ENCODE data around the gene CEP164.
"Not testable (repeated sequence)": the region's sequence is repeated elsewhere in the genome, so short reads cannot be mapped to it uniquely, and the experiment has no call there.

The CEP164 gene

GRCh38 chr11:117369534-117369933 is 41.9 kb downstream of the CEP164 start:
- no peak for DNase-seq

DNA sequence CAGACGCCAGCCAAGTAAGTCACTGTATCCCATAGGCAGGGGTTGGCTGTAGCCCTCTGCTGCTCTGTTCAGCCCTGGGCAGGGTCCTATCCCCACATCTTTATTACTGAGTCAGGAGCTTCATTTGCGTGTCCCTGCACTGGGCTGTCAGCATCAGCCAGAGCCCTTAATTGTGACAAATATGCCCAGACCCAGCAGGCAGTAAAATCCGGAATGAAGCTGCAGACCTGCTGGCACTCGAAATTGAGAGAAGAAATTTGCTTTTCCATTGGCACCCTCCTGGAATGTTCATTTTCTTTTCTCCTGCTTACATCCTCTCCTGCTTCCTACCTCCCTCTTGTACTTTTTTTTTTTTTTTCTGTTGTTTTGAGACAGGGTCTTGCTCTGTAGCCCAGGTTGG is 43.8 kb downstream of the CEP164 start:
- DNase-seq = no peak

- DNase-seq = no peak
Observed at GRCh38 chr11:117374316-117375055, 46.8 kb downstream of the CEP164 start.

DNA sequence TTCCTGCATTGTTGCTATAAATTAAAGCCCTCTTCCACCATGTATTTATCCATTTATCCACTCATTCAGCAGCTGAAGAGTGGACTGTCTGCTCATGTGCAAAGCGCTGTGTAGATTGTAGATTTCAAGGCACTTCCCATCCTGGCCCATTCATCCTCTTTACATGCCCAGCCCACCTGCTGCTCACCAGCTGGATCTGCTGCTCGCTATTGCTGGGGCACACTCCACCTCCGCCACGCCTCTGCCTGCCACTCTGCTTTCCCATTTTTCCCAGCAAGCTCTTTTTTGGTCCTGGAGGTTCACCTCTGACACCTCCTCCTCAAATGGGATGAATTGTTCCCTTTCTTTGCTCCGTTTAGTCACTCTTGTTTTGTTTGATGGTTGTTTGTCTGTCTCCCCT is 48.3 kb downstream of the CEP164 start:
- DNase-seq = no peak

GRCh38 chr11:117376517-117376916 is 48.9 kb downstream of the CEP164 start:
- no peak for DNase-seq

DNA sequence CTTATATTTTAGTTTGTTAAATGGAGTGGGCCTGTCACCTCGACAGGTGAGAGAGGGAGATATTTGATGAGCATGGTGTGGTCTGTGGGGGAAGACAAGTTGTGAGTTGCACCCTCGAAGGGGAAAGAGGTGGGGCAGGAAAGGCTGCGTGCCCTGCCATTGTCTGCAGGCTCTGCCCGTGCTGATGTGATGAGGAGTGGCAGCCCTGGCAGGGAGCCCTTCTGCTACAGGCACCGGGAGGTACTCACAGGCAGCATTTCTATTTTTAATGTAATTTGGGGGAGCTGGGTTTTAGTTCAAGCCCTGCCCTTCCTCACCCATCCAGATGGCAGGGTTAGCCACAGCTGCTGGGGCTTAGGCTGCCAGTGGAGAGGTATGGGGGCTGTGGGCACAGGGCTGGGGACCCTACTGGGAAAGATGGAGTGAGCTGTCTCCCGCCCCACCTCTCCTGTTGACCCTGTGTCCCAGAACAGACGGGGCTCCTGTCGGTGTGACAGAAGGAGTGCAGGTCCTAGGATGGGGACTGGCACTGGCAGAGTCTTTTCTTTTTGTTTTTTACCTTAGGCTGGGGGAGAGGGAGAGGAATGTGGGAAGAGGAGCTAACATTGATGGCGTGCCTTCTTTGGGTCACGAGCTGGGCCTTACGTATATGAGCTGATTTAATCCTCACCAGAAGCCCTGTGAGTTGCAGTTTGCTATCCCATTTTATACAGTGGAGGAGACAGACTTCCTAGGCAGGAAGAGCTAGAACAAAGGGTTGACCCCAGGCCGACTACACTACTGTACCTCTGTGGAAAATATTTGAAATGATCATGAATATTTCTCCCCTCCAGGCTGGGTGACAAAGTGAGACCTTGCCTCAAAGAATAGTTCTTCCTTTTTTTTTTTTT is 51.6 kb downstream of the CEP164 start:
- no peak for DNase-seq

DNA sequence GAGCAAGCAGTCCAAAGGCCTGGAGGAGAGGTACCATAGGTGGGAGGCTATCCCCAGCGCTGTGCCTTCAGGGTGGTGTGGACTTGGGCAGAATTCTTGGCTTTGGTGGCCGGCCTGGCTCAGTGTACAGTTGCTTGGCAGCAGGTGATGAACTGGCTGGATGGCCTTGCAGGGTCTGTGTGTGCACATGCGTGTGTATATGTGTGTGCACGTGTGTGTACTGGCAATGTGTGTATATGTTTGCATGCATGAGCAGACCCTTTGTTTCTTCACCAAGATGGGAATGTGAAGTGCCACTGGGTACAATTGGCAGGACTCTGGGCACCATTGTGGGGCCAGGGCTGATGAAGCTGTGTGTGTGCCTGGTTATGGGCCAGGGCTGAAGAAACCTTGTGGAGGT is 53.0 kb downstream of the CEP164 start:
- no peak for DNase-seq

GRCh38 chr11:117381481-117382387 is 54.1 kb downstream of the CEP164 start:
- no peak for DNase-seq

- no peak for DNase-seq
Observed at GRCh38 chr11:117382746-117383145, 55.1 kb downstream of the CEP164 start.

- DNase-seq = no peak
Observed at GRCh38 chr11:117384045-117384444, 56.4 kb downstream of the CEP164 start.

DNA sequence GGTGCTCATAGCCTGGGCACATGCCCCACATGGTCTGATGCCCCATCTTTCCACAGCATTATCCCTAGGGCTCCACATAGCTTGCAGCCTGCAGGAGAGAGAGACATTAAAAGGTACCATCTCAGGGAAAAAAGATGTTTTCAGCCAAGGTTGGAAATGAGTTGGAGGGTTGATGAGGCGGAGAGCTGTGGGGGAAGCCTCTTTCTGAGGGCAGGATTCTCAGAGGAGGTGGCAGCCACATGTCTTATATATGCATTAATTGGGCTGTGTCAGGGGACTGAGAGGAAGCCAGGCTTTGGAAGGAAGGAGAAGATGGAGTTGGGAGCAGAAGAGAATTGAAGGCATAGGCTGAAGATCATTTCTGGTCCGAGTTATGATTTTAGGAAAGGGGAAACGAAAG is 57.8 kb downstream of the CEP164 start:
- DNase-seq = no peak

- no peak for DNase-seq
Observed at GRCh38 chr11:117385906-117386305, 58.3 kb downstream of the CEP164 start.

GRCh38 chr11:117387992-117388755 is 60.5 kb downstream of the CEP164 start:
- no peak for DNase-seq

GRCh38 chr11:117390743-117391142 is 63.1 kb downstream of the CEP164 start:
- no peak for DNase-seq

DNA sequence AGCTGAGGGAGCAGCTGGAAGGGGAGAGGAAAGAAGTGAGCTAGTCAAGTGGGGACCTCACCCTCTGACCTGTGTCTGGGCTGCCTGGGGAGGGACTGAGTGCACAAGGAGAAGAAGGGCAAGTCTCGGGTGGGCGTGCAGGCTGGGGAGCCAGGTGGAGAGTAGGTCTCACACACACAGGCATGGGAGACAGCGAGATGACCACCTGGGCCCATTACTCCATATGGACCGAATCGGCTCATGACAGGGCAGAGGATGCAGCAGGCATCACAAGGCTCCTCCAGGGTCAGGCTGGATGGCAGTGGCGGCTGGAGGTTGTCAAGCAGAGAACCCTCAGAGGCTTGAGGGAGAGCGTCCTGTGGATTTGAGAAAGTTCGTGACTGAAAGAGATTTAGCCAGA is 63.5 kb downstream of the CEP164 start:
- no peak for DNase-seq

GRCh38 chr11:117392001-117392690 is 64.5 kb downstream of the CEP164 start:
- no peak for DNase-seq

- no peak for DNase-seq
Observed at GRCh38 chr11:117392979-117393378, 65.3 kb downstream of the CEP164 start.

DNA sequence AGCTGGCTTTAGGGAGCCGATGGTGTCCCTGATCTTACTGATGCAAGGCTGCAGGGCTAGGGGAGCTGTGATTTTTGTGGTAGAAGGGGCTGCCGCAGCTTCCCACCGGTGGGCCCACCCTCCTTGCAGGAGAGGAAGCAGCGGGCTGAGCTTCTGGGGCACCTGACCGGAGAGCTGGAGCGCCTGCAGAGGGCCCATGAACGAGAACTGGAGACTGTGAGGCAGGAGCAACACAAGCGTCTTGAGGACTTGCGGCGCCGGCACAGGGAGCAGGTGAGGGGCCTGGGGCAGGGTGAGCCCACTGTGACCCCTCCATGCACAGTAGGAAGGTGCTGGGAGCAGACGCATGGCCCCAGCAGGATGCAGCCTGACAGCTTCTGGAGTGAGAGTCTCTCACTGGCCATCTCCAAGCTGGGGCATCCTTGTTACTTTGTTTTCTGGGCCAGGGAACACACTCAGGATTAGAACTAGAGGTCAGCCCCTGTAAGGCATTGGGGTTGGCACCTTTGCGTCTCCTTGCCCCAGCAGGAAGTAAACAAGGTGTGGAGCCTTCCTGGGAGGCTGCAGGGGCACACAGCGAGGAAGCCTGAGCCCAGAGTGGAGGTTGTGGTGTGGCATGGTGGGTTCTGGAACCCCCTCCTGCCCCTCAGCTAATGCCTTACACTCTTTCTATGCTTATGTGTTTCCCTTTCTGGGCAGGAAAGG is 66.7 kb downstream of the CEP164 start:
- no peak for DNase-seq

DNA sequence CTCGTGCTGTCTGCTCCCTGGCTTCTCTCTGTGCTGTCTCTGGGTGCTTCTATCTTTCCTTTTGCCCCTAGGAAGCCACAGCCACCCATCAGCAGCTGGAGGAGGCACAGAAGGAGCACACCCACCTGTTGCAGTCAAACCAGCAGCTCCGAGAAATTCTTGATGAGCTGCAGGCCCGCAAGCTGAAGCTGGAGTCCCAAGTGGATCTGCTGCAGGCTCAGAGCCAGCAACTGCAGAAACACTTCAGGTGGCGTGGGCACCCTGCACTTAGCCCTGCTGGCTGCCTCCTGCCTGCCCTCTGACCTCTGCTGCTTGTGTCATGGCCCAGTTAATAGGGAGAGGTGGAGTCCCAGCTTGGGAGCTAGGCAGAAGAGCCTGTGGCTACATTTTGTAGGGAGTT is 67.8 kb downstream of the CEP164 start:
- no peak for DNase-seq

- DNase-seq = no peak
Observed at GRCh38 chr11:117396970-117397369, 69.3 kb downstream of the CEP164 start.

- DNase-seq = not testable (repeated sequence)
Observed at GRCh38 chr11:117398618-117399017, 71.0 kb downstream of the CEP164 start.
